Suppressor macrophage treated with lipopolysaccharide for 1 hour (primary cell): Measurements from ENCODE around the gene MBP.

Experiments used
- DNase-seq, 3 donors: peaks; one replicate each; pipeline ENCODE4 v3.0.0-alpha.2; 2020 to 2022

MBP gene

GRCh38 chr18:76935722-76936337, 196.8 kb downstream of the MBP start:
- DNase-seq, result no peak

- DNase-seq, result no peak
Observed at GRCh38 chr18:76932026-76932819, 200.4 kb downstream of the MBP start.

- DNase-seq, result no peak
Observed at GRCh38 chr18:76931171-76931570, 201.4 kb downstream of the MBP start.
